Naive thymus-derived CD8-positive, alpha-beta T cell (primary cell): Measurements from ENCODE around the gene ARTN. TPM values are rescaled to one million over a fixed set of nuclear protein-coding genes. Genes with fewer than 3 reads are reported as not detected.
A peak's percentile ranks its signal among the peaks of the same experiment; 100 is the strongest.

Experiments
- ATAC-seq, 2 donors: fragments of 150-1000 bp; cut with Tn5 transposase in 1 of 2; sonication (Bioruptor Pico), chemical (Tn5 transposase) in 1 of 2; 1 replicate in 1 of 2; 2 replicates in 1 of 2; pipeline ENCODE4 v1.10.0; 2021; ENCODE audit warnings: mild to moderate bottlenecking in 2 of 2, moderate library complexity in 2 of 2
- POLR2A ChIA-PET: fragments of 350-600 bp; sonication (Branson Sonifier 250); formaldehyde crosslinking; loops from one replicate; lab custom pipeline; 2021; ENCODE audit warnings: antibody characterized with exemption; lab: Charles Lee
- DNase-seq, 10 donors: peaks; one replicate each; pipeline versions ENCODE4 v3.0.0 to v3.0.0-alpha.2; 2020 to 2022
- H3K27ac Mint-ChIP-seq, 10 donors: one replicate each; pipeline ENCODE4 v1.8.0; 2020 to 2022; ENCODE audit warnings: mild to moderate bottlenecking in 10 of 10, mixed read lengths in 10 of 10, moderate library complexity in 4 of 10, inconsistent platforms in 1 of 10
- H3K27me3 Mint-ChIP-seq, 5 donors: one replicate each; pipeline ENCODE4 v1.8.0; 2021 to 2022; ENCODE audit warnings: mixed read lengths in 5 of 5
- H3K36me3 Mint-ChIP-seq, 3 donors: one replicate each; pipeline ENCODE4 v1.8.0; 2020 to 2022; ENCODE audit warnings: mixed read lengths in 3 of 3, mild to moderate bottlenecking in 2 of 3, inconsistent platforms in 1 of 3
- H3K4me1 Mint-ChIP-seq, 4 donors: one replicate each; pipeline ENCODE4 v1.8.0; 2021 to 2022; ENCODE audit warnings: mixed read lengths in 4 of 4
- H3K4me3 Mint-ChIP-seq, 10 donors: one replicate each; pipeline ENCODE4 v1.8.0; 2020 to 2022; ENCODE audit warnings: mild to moderate bottlenecking in 10 of 10, mixed read lengths in 10 of 10, moderate library complexity in 6 of 10, inconsistent platforms in 1 of 10
- H3K9me3 Mint-ChIP-seq, 9 donors: one replicate each; pipeline ENCODE4 v1.8.0; 2020 to 2022; ENCODE audit warnings: mixed read lengths in 9 of 9, mild to moderate bottlenecking in 3 of 9, inconsistent platforms in 1 of 9, moderate library complexity in 1 of 9
- polyA plus RNA-seq, 3 donors: library from polyadenylated mRNA; unstranded; fragments of 300-500 nt; fragmentation: Illumina TruSeq; gene quantifications; one replicate each; pipeline ENCODE4 v1.2.3, GENCODE V29; 2021
- total RNA-seq, 8 experiments: library from RNA in 2 of 8; stranded (reverse) in 2 of 8; gene quantifications; one replicate each; pipeline ENCODE4 v1.2.3 and lab custom pipeline; 2021 to 2026

The ARTN gene
- total RNA-seq: under 1 TPM; 0.25 to 0.96 TPM
- polyA plus RNA-seq: not detected
- total RNA-seq (lab: John Stamatoyannopoulos, UW): 0 to 0.35 (median 0.19) reads per million in 6 experiments

DNA sequence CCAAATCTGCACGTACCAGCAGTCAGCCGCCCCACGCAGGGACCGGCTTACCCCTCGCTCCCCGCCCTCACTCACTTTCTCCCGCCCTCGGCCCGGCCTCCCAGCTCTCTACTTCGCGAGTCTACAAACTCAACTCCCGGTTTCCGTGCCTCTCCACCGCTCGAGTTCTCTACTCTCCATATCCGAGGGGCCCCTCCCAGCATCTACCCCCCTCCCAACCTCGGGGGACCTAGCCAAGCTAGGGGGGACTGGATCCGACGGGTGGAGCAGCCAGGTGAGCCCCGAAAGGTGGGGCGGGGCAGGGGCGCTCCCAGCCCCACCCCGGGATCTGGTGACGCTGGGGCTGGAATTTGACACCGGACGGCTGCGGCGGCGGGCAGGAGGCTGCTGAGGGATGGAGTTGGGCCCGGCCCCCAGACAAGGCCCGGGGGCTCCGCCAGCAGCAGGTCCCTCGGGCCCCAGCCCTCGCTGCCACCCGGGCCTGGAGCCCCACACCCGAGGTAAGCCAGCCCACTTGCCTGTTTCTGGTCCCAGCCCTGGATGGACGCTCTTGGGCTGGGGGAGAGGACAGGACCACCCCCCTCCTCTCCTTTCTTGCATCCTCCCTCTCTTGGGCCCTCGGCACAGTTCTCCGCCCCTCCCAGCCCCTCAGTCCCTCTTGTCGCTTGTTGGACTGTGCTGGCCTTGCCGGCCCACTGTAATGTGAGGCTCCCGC is at the start of gene ARTN:
ARTN (plus strand) TSS at position 416 of the 715 bp plus-strand sequence. CDS start 1,856 bp downstream, outside the sequence.
- H3K27me3 Mint-ChIP-seq: peaks cover 9 to 35% (median 19%) of the 10 kb centered on the region in 5 donors
- no peaks in the 10 kb centered on the region for H3K9me3 Mint-ChIP-seq
- peak within 1 kb of the TSS in 4 of 10 donors; percentile 10 to 53 (median 30) for H3K27ac Mint-ChIP-seq
- POLR2A ChIA-PET: interaction anchor here (0.6 kb wide), 1 partner anchor 860 kb away, joined by 3 read pairs; no protein-coding TSS in a partner anchor
- H3K4me3 Mint-ChIP-seq: peak within 1 kb of the TSS; percentile 7 to 60 (median 48)
- H3K36me3 Mint-ChIP-seq: peaks cover 0 to 5% (median 0%) of the 10 kb centered on the region in 3 donors
- ATAC-seq (no peak), DNase-seq (no peak)
- H3K4me1 Mint-ChIP-seq: peaks cover 8 to 30% (median 24%) of the 10 kb centered on the region in 4 donors

DNA sequence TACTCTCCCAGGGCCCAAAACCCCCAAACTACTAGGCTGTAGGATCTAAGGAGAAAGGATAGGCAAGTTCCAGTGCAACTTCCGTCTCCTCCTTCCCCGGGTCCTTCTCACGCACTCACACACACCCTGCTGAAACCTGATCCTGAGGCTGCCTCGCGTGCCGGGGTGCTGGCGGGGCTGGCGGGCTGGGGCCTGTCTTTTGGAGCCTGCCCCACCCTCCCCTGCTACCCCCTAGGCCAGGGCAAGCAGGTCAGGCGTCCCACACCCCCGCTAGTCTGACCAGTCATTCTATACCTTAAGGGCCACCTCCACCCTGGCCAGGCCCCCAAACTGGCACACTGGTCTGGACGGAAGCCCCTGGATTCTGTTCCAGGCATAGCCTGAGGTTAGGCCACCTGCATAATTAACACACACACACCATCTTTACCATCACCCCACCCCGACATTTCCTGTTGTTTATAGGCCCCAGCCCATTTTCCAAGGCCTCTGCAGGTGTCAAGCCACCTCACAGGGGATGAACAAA is 48.3 kb upstream of the ARTN start:
- POLR2A ChIA-PET: no interaction called here
- H3K9me3 Mint-ChIP-seq: no peaks in the 10 kb centered on the region
- H3K36me3 Mint-ChIP-seq: peaks cover 0 to 3% (median 3%) of the 10 kb centered on the region in 3 donors
- H3K27me3 Mint-ChIP-seq: no peaks in the 10 kb centered on the region
- no peak for DNase-seq
- no peak overlapping the region for H3K27ac Mint-ChIP-seq
- H3K4me3 Mint-ChIP-seq: no peak overlapping the region
- H3K4me1 Mint-ChIP-seq: no peaks in the 10 kb centered on the region
- no peak for ATAC-seq

DNA sequence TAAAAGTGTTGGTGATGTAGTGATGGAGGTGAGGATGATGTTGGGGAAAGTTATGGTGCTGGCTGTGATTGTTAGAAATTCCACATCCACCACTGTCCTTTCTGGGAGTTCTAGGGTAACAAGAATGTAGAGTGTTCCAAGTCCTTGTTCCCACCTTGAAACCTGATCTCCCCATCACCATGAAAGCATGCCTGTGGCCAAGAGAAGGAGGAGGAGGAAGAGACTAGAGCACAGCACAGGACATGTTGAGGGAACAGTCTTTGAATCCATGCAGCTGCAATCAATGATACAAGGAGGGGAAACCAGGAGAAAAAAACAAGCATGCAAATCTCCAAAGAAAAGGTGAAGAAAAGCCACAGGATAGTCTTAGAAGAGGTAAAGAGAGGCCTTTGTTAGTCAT is 45.9 kb upstream of the ARTN start:
- POLR2A ChIA-PET: no interaction called here
- Mint-ChIP-seq H3K27me3 (no peaks in the 10 kb centered on the region), H3K9me3 (no peaks in the 10 kb centered on the region), H3K36me3 (peaks cover 0 to 3% (median 3%) of the 10 kb centered on the region in 3 donors), H3K27ac (no peak overlapping the region), H3K4me1 (no peaks in the 10 kb centered on the region), H3K4me3 (no peak overlapping the region)
- DNase-seq (no peak), ATAC-seq (no peak)

GRCh38 chr1:43890815-43891214 is 42.8 kb upstream of the ARTN start:
- Mint-ChIP-seq H3K36me3 (peaks cover 0 to 25% (median 17%) of the 10 kb centered on the region in 3 donors), H3K4me1 (peaks cover 0 to 3% (median 0%) of the 10 kb centered on the region in 4 donors), H3K27me3 (no peaks in the 10 kb centered on the region), H3K9me3 (no peaks in the 10 kb centered on the region), H3K27ac (no peak overlapping the region), H3K4me3 (no peak overlapping the region)
- ATAC-seq (no peak), DNase-seq (no peak)
- POLR2A ChIA-PET: no interaction called here

DNA sequence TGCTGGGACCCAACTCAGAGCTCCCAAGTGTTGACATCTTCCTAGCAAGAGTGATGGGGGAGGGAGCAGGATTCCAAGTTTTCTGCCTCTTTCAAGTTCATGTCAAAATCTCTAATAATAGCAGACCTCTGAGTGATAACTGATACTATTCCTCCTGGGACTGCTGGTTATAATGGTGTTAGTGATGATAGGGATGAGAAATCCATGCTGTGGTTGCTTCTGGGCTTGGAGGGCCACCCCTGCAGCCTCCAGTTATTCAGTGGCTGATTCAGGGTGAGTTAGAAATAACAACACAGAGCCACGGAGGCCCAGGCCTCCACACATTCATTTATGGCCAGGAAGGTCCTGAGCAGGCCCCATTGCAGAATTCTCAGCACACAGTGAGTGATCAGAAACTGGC is 40.6 kb upstream of the ARTN start:
- no peak overlapping the region for H3K4me3 Mint-ChIP-seq
- ATAC-seq (no peak), DNase-seq (no peak)
- H3K9me3 Mint-ChIP-seq: no peaks in the 10 kb centered on the region
- H3K27me3 Mint-ChIP-seq: no peaks in the 10 kb centered on the region
- H3K27ac Mint-ChIP-seq: no peak overlapping the region
- H3K4me1 Mint-ChIP-seq: peaks cover 0 to 4% (median 0%) of the 10 kb centered on the region in 4 donors
- POLR2A ChIA-PET: interaction anchor here (0.6 kb wide), 1 partner anchor 628 kb away, joined by 3 read pairs; no protein-coding TSS in a partner anchor
- H3K36me3 Mint-ChIP-seq: peaks cover 4 to 41% (median 21%) of the 10 kb centered on the region in 3 donors

DNA sequence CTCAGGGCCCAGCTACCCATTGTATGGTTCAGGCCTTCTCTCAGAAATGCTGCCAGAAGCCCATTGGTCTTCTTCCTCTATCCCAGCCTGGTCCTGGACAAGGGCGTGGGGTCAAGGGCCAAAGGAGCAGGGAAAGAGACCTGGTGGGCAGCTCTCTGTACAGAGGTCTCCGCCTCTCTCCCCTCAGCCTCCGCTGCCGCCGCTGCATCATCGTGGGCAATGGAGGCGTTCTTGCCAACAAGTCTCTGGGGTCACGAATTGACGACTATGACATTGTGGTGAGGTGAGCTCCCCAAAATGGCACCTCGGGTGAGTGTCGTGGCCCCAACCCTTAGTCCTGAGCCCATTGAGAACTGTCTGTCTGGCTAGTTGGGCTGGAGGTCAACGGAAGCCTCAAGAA is 34.6 kb upstream of the ARTN start:
- H3K27ac Mint-ChIP-seq: no peak overlapping the region
- H3K4me3 Mint-ChIP-seq: no peak overlapping the region
- POLR2A ChIA-PET: no interaction called here
- DNase-seq (no peak), ATAC-seq (no peak)
- no peaks in the 10 kb centered on the region for H3K27me3 Mint-ChIP-seq
- H3K36me3 Mint-ChIP-seq: peaks cover 4 to 59% (median 24%) of the 10 kb centered on the region in 3 donors
- peaks cover 0 to 3% (median 0%) of the 10 kb centered on the region in 4 donors for H3K4me1 Mint-ChIP-seq
- H3K9me3 Mint-ChIP-seq: no peaks in the 10 kb centered on the region

- Mint-ChIP-seq H3K27me3 (no peaks in the 10 kb centered on the region), H3K36me3 (peaks cover 4 to 45% (median 12%) of the 10 kb centered on the region in 3 donors), H3K4me3 (no peak overlapping the region), H3K4me1 (peaks cover 0 to 3% (median 0%) of the 10 kb centered on the region in 4 donors), H3K27ac (peak overlapping the region in 2 of 10 donors; percentile 28 to 29), H3K9me3 (no peaks in the 10 kb centered on the region)
- DNase-seq (peak in 1 of 10 donors; percentile 30), ATAC-seq (no peak)
- POLR2A ChIA-PET: no interaction called here
Observed at GRCh38 chr1:43900386-43900785, 33.2 kb upstream of the ARTN start.

- H3K27ac Mint-ChIP-seq: peak overlapping the region in 2 of 10 donors; percentile 20 to 51
- peaks cover 4 to 35% (median 11%) of the 10 kb centered on the region in 3 donors for H3K36me3 Mint-ChIP-seq
- peaks cover 0 to 3% (median 0%) of the 10 kb centered on the region in 4 donors for H3K4me1 Mint-ChIP-seq
- H3K4me3 Mint-ChIP-seq: no peak overlapping the region
- ATAC-seq (no peak), DNase-seq (peak in 1 of 10 donors; percentile 24)
- POLR2A ChIA-PET: interaction anchor here (1.2 kb wide), 1 partner anchor 10 kb away, joined by 3 read pairs; no protein-coding TSS in a partner anchor
- no peaks in the 10 kb centered on the region for H3K9me3 Mint-ChIP-seq
- H3K27me3 Mint-ChIP-seq: no peaks in the 10 kb centered on the region
Observed at GRCh38 chr1:43901196-43901961, 32.2 kb upstream of the ARTN start.

DNA sequence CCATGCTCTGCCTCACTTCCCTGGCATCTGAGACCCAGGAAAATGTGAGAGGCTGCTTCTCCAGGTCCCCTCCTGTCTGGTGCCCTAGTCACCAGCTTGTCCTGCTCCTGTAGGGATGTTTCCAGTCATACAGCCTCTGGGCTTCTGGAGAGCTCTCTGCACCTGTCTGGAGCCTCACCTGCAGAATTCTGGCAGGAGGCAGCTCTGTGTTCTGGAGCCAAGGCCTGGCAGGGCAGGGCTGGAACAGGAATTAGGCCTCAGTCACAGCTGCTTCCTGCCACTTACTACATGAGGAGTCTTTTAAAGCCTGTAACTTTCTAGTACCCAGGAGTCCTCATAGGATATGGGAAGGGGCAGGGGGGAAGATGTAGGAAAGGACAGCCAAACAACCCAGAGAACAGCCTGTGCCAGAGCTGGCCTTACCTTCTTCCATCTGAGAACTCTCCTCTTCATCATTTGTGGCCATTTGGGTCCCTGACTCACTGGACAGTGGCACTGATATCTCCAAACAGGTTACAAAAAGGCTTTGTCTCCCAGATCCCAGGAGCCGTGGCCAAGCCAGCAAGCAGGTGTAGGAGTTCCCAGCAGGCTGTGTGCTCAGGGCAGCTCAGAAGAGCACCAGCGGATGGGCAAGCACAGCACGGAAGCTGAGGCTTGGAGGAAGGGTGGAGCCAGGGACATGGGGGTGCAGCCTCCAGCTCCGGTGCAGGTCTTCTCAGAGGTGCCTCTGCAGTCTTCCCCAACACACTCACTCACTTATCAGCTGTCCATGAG is 31.4 kb upstream of the ARTN start:
- Mint-ChIP-seq H3K27ac (peak overlapping the region in 4 of 10 donors; percentile 35 to 80 (median 70)), H3K4me3 (no peak overlapping the region), H3K36me3 (peaks cover 3 to 28% (median 9%) of the 10 kb centered on the region in 3 donors), H3K9me3 (no peaks in the 10 kb centered on the region), H3K4me1 (peaks cover 0 to 6% (median 2%) of the 10 kb centered on the region in 4 donors), H3K27me3 (no peaks in the 10 kb centered on the region)
- DNase-seq (peak in 1 of 10 donors; percentile 48), ATAC-seq (no peak)
- POLR2A ChIA-PET: interaction anchor here (1.2 kb wide), 1 partner anchor 9 kb away, joined by 3 read pairs; no protein-coding TSS in a partner anchor

DNA sequence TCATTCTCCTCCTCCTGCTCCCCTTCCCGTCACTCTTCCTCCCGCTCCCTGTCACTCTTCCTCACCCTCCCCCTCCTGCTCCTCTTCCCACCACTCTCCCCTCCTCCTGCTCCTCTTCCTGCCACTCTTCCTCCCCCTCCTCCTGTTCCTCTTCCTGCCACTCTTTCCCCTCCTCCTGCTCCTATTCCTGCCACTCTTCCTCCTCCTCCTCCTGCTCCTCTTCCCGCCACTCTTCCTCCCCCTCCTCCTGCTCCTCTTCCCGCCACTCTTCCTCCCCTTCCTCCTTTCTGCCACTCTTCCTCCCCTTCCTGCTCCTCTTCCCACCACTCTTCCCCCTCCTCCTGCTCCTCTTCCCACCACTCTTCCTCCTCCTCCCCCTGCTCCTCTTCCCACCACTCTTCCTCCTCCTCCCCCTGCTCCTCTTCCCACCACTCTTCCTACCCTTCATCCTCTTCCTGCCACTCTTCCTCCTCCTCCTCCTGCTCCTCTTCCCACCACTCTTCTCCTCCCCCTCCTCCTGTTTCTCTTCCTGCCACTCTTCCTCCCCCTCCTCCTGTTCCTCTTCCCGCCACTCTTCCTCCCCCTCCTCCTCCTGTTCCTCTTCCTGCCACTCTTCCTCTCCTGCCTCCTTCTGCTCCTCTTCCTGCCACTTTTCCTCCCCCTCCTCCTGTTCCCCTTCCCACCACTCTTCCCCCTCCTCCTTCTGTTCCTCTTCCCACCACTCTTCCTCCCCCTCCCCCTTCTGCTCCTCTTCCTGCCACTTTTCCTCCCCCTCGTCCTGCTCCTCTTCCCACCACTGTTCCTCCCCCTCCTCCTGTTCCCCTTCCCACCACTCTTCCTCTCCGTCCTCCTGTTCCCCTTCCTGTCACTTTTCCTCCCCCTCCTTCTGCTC is 28.7 kb upstream of the ARTN start:
- peak overlapping the region in 1 of 10 donors; percentile 8 for H3K27ac Mint-ChIP-seq
- peaks cover 0 to 33% (median 2%) of the 10 kb centered on the region in 3 donors for H3K36me3 Mint-ChIP-seq
- DNase-seq (no peak), ATAC-seq (no peak)
- peaks cover 0 to 6% (median 2%) of the 10 kb centered on the region in 4 donors for H3K4me1 Mint-ChIP-seq
- no peaks in the 10 kb centered on the region for H3K9me3 Mint-ChIP-seq
- POLR2A ChIA-PET: interaction anchor here (0.6 kb wide), 1 partner anchor 26 kb away, joined by 3 read pairs; no protein-coding TSS in a partner anchor
- H3K27me3 Mint-ChIP-seq: no peaks in the 10 kb centered on the region
- no peak overlapping the region for H3K4me3 Mint-ChIP-seq

DNA sequence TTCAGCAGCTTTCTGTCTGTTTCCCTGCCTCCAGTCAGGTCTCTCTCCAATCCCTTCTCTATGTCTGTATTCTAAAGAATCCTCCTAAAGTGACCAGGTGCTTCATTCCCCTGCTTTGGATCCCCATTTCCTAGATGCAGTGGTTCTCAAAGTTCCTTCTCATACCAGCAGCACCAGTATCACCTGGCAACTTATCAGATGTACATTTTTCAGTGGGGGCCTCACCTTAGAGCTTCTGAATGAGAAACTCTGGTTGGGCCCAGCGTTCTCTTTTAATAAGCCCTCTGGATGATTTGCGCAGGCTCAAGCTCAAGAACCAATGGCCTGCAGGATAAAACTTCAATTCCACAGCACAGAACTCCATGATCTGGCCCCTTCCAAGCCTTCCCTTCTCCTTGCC is 25.4 kb upstream of the ARTN start:
- peaks cover 0 to 5% (median 2%) of the 10 kb centered on the region in 4 donors for H3K4me1 Mint-ChIP-seq
- no peaks in the 10 kb centered on the region for H3K9me3 Mint-ChIP-seq
- peaks cover 0 to 23% (median 2%) of the 10 kb centered on the region in 3 donors for H3K36me3 Mint-ChIP-seq
- H3K27ac Mint-ChIP-seq: peak overlapping the region in 2 of 10 donors; percentile 3 to 10
- POLR2A ChIA-PET: no interaction called here
- ATAC-seq (no peak), DNase-seq (peak in 1 of 10 donors; percentile 24)
- no peak overlapping the region for H3K4me3 Mint-ChIP-seq
- H3K27me3 Mint-ChIP-seq: no peaks in the 10 kb centered on the region
